ENCODE results near the gene KIF25.

GRCh38 chr6:167960579-167960978 is 36.9 kb upstream of the KIF25 start:
- TF ChIP-seq POLR2A (IDR thresholded peaks at IDR 0.05) (no peak), CTCF (IDR thresholded peaks at IDR 0.05) (no peak)
